Stimulated activated CD8-positive, alpha-beta memory T cell treated with anti-CD3 and anti-CD28 coated beads, Interleukin-15, amount 100 ng/mL, for 1 hour (primary cell): ENCODE results near the gene SLC38A4.
"Not testable (repeated sequence)": the region's sequence is repeated elsewhere in the genome, so short reads cannot be mapped to it uniquely, and the experiment has no call there.

Experiments
- DNase-seq: peaks from one replicate; pipeline ENCODE4 v3.0.0-alpha.2; 2020; ENCODE audit warnings: low read depth

Gene SLC38A4

DNA sequence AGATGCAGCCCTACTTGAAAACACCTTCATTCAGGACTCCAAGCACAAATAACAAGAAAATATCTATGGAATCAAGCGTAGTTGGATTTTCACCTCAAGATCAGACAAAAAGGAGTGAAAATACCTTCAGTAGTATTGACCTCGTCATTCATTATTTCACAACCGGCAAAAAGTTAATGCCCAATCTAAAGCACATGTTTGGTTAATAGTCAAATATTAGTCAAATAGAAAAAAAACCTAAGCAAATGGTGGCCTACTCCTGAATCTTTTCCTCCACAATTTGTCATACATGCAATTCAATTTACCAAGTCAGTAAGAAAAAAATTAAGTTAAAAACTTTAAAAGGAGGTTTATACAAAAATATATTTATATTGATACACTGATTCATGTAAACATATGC lies 50.0 kb downstream of the SLC38A4 start:
- DNase-seq: no peak

DNA sequence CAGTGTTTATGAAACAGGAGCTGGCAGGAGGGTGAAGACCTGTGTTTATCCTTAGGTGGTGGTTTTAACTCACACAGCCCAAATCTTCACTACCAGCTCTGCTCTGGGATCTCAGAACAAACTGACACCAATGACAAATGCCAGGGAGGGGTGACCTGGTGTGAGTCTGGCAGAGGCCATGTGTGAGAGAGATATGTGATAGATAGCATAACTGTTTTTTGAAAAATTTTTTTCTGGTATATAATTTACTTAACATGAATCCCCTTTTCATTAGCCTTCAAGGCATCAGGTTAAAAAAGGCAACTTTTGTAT lies 51.5 kb downstream of the SLC38A4 start:
- DNase-seq: no peak

DNA sequence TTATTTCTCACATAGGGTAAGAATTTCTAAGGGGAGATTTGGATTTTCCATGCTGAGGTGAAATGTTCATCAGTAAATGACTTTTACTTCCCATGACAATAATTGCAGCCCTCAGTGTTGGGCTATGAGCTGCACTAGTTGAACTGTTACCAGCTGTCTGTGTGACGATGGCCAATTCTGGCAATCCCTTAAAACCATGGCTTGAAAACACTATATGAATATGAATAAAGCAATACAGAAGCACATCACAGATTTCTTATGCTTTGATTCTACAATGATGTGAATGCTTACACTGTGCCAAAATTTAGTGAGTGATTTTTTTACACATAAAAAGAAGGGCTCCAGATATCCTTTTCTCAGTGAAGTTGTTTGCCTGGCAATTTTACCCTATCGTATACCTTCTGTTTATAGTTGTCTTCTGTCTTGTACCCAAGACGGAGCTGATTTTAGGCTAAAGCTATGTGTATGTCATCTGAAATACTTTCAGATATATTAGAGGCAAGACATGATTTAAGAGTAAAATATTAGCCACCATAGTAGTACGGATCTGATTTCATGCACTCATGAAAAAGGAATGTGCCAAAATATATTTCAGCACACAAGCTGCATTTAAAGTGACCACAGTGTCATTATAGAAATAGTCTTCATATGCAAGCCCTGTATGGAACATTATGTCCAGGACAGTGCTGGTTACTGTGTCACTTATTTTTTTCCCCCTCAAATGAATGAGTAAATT lies 52.0 kb downstream of the SLC38A4 start:
- no peak for DNase-seq

DNA sequence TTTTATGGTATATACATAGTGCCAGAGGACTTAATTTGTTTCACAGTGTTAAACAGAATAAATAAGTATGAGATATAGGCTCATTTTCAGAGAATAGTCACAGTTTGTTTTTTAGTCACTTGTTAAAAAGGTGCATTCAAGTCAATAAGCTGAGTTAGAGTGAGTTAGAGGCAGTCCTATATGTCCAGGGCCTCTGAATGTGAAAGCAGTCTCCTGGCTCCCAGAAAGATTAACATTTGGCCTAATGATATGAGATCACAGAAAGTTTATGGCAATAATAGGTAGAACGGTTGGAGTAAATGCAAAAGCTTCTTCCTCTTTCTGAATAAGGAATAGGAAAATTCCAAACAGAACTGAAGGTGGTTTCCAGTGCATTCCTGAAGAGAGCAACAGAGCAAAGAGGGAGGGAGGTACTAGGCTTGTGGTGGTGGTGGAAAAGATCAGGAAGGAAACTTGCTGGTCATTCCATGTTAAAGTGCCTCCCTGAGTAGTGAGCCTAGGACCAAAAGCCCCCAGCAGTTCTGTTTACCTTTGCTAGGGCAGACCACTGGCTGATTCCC lies 54.4 kb downstream of the SLC38A4 start:
- DNase-seq: no peak

DNA sequence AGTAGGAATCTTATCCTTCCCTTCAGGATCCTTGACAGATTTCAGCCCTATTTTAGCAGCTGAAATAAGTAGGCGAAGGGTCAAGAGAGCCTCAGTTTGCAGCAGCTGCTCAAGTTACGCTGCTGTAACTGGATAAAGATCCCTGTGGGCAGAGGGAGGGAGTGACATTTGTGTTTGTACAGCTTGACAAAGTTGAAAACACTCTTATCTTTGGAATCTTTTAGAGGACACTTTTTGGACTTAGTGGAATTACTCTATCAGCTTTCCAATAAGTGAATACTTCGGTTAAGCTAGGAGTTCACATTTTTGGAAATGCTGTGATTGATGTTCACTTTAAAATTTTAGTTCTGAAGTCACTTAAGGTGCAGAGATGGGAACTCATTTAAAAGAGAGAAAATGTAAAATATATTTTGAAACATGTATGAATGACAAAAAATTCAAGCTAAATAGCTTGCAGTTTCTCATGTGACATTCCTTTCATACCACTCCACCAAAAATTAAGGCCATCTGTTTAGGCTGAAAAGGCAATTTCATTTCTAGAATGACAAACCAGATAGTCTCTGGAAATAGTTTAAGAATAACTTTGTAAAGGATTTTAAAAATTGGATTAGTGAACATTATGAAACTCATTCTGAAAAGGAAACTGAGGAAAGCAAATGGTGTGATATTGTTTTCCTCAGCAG lies 55.2 kb downstream of the SLC38A4 start:
- DNase-seq: no peak

DNA sequence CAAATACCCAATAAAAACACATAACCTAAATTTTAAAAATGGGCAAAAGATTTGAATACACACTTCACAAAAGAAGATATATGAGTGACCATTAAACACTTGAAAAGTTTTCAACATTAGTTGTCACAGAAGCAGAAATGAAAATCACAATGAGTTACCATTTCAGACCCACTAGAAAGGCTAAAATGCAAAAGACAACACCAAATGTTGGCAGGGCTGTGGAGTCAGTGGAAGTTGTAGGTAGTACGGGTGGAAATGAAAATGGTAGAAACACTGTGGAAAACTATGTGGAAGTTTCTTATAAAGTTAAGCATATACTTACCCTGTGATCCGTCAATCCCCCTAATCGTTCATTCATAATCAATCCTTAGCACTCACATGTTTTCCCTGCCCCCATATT lies 61.8 kb downstream of the SLC38A4 start:
- no peak for DNase-seq

DNA sequence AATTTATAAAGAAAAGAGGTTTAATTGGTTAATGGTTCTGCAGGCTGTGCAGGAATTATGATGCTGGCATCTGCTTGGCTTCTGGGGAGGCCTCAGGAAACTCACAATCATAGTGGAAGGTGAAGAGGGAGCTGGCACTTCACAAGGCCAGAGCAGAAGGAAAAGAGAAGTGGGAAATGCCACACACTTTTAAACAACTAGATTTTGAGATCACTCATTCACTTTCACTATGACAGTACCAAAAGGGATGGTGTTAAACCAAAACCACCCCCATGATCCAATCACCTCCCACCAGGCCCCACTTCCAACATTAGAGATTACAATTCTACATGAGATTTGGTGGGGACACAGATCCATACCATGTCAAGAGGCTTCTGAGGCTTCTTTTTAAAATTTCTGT lies 62.6 kb downstream of the SLC38A4 start:
- DNase-seq: no peak

DNA sequence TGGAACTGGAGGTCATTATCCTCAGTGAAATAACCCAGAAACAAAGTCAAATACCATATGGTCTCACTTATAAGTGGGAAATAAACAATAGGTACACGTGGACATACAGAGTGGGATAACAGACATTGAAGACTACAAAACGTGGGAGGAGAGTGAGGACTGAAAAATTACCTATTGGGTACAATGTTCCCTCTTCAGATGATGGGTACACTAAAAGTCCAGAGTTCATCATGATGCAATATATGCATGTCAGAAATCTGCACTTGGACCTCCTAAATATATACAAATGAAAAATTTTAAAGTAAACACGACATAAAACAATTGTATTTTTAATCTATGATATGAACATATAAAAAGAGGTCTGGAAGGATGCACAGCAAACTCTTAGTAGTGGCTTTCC lies 71.2 kb downstream of the SLC38A4 start:
- no peak for DNase-seq

DNA sequence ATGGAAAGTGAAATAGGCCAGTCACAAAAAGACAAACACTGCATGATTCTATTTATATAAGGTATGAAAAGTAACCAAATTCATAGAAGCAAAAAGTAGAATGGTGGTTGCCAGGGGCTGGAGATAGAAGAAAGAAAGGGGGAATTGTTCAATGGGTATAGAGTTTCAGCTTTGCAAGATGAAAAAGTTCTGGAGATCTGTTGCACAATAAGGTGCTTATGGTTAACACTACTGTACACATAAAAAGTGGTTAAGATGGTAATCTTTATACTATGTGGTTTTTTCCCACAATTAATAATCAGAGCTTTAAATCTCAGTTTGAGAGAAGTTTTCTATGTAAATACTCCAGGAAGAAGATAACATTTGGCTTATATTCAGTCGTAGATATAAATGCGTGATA lies 73.4 kb downstream of the SLC38A4 start:
- no peak for DNase-seq

DNA sequence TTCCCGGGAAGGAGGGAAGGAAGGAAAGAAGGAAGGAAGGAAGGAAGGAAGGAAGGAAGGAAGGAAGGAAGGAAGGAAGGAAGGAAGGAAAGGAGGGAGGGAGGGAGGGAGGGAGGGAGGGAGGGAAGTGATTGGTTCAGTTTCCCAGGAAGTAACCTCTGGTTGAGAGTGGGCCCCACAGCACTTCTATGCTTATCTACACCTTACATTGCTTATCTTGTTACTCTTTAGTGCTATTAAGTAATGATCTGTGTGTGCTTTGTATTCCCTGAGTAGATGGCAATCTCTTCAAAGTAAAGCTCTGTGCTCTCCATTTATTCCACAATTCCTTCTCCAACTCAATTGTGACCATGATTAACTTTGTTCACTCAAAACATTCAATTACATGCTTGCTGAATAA lies 74.6 kb downstream of the SLC38A4 start:
- DNase-seq: no peak

DNA sequence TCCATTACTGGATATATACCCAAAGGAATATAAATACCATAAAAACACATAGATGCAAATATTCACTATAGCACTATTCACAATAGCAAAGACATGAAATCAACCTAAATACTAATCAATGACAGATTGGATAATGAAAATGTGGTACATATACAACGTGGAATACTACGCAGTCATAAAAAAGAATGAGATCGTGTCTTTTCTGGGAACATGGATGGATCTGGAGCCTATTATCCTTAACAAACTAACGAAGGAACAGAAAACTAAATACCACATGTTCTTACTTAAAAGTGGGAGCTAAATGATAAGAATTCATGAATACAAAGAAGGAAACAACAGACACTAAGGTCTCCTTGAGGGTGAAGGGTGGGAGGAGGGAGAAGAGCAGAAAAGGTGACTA lies 76.5 kb downstream of the SLC38A4 start:
- no peak for DNase-seq

DNA sequence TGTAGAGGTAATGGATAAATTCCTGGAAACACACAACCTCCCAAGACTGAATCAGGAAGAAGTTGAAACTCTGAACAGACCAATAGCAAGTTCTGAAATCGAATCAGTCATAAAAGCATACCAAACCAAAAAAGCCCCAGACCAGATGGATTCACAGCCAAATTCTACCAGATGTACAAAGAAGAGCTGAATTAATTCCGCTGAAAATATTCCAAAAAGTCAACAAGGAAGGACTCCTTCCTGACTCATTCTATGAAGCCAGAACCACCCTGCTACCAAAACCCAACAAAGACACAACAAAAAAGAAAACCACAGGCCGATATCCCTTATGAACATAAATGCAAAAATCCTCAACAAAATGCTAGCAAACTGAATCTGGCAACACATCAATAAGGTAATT lies 81.5 kb downstream of the SLC38A4 start:
- no peak for DNase-seq

DNA sequence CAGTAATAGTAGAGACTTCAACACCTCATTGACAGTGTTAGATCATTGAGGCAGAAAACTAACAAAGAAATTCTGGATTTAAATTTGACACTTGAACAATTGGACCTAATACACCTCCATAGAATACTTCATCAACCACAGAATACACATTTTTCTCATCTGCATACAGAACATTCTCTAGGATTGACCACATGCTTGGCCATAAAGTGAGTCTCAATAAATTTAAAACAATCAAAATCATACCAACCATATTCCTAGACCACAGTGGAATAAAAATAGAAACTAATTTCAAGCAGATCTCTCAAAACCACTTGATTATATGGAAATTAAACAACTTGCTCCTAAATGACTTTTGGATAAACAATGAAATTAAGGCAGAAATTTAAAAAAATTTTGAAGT lies 82.3 kb downstream of the SLC38A4 start:
- no peak for DNase-seq

DNA sequence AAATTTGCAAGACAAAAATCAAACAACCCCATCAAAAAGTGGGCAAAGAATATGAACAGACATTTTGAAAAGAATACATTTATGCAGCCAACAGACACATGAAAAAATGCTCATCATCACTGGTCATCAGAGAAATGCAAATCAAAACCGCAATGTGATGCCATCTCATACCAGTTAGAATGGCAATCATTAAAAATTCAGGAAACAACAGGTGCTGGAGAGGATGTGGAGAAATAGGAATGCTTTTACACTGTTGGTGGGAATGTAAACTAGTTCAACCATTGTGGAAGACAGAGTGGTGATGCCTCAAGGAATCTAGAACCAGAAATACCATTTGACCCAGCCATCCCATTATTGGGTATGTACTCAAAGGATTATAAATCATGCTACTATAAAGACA lies 83.5 kb downstream of the SLC38A4 start:
- DNase-seq: not testable (repeated sequence)

DNA sequence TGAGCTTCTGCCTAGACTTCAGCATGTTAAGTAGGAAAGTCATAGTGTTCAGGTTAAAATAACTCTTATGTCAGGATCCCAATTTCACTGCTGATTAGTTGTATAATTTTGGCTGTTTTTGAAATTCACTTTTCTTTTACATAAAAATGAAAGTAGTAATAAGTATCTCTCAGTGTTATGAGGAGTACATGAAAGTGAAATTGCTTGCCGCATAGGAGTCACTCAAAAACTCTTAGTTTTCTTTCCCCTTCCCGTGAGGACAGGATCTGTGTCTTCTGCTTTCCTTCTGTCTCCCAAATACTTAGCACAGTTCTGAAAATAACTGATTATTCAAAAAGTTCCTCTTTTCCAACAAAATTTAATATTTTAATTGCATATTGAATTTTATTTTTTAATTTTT lies 100.5 kb downstream of the SLC38A4 start:
- no peak for DNase-seq

DNA sequence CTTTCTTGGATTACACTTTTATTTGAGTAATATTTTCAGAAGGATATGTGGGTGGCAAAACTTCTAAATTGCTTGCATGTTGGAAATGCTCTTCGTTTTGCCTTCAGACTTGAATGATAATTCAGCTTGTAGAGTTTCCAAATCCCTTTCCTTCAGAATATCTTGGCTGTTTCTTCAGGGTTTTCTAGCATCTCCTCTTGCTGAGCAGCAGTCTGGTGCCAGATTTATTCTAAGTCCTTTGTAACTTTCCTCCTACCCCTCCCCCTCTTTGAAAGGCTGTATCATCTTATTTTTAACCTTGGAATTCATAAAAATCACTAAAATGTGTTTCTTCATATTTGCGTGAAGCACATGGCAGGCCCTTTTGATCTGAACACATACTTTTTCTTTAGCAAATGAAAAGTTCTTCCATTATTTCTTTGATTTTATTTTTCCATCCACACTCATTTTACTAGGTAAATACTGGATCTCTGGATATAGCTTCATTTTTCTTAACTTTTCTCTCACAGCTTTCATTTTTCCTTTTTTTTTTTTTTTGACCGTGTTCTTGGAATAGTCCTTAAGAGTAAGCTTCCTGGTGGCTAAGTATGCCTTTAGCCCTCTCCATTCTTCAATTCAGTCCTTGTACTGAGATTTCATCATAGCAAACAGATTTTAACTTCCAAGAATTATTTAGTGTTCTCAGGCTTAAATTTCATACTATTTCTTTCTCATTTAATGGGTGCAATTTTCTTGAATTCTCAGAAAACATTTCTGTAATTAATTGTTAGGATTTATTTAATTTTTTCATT lies 102.0 kb downstream of the SLC38A4 start:
- DNase-seq: no peak

DNA sequence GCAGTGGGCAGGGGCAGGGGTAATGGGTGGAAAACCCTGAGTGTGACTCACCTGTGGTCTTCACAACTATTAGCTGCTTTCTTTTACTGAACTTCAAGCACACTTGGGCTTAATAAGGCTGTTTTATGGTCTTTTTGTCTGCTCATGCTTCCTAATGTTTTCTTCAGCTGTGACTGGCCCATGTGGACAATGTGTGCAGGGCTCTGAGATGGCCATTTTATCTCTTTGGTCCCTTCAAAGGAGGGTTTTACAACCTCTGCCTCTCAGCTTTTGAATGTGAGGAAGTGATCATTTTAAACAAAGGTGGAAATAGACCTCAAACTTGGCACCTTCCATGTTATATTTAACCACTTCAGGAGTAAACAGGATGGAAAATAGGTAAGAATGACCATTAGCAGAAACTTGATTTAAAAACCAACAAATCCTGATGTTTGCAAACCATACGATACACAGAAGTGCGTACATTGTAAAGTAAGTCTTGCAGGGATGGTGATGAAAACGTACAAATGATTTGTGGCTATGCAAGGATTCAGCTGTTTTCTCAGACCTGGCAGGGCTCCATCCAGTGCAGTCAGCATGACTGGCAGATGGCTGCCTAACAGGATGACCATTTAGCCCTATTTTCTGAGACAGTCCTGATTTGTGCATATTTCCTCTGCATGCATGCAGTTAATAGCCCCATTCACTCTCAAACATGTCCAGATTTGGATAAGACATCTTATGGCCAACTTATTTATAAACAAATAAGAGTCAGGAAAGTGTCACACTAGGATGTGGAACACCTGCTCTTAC lies 103.2 kb downstream of the SLC38A4 start:
- no peak for DNase-seq

DNA sequence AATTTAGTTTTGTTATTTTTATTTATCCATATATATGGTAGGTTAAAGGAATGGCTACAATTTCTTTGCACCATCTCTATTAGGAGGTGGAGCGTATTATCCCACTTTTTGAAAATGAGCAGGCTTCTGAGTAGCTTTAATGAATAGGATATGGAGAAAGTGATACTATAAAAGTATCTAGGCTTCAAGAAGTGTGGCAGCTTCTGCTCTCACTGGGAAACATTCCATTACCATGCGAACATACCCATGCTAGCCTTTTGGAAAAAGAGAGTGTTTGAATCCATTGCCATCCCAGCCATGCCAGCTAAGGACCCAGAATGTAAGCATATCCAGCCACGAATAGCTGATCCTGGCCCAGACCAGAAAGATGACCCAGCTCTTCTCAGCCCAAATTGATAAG lies 107.3 kb downstream of the SLC38A4 start:
- no peak for DNase-seq

DNA sequence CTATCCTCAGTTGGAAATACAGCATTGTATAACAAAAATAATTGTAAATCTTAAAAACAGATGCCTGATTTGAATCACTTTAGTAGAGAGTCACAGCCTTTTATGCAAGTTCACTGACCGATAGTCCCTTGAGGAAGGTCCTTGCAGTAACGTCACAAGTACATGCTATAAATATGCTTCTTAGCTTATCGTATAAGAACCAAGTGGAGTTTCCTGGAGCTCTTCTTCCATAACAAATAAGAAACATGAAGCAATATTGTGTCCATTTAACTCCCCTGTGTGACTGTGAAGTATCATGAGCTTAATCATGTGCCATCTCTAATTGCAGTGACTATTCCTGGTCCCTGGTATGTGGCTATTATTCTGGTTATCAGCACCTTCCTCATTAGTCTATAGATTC lies 107.9 kb downstream of the SLC38A4 start:
- DNase-seq: no peak

DNA sequence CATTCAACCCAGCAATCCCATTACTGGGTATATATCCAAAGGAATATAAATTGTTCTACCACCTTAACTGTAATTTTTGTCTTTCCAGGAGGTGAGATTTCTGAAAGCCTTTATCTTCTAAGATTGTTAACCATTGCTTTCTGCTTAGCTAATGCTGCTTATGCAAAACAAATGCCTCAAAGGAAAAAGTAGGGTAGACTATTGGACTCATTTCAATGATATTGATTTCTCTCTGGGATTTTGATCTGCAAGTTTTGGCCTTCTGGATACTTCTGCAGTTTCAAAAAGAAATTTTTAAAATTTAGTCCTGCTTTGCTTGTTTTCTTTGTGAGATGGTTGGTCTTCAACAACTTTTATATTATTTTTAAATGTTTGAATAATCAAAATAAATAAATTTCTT lies 108.6 kb downstream of the SLC38A4 start:
- DNase-seq: no peak
